Measurements from ENCODE around the gene EFCAB9. TPM values are rescaled to one million over a fixed set of nuclear protein-coding genes. Genes with fewer than 3 reads are reported as not detected.

The EFCAB9 gene
- total RNA-seq, 2 donors from 2014 or later: not detected

DNA sequence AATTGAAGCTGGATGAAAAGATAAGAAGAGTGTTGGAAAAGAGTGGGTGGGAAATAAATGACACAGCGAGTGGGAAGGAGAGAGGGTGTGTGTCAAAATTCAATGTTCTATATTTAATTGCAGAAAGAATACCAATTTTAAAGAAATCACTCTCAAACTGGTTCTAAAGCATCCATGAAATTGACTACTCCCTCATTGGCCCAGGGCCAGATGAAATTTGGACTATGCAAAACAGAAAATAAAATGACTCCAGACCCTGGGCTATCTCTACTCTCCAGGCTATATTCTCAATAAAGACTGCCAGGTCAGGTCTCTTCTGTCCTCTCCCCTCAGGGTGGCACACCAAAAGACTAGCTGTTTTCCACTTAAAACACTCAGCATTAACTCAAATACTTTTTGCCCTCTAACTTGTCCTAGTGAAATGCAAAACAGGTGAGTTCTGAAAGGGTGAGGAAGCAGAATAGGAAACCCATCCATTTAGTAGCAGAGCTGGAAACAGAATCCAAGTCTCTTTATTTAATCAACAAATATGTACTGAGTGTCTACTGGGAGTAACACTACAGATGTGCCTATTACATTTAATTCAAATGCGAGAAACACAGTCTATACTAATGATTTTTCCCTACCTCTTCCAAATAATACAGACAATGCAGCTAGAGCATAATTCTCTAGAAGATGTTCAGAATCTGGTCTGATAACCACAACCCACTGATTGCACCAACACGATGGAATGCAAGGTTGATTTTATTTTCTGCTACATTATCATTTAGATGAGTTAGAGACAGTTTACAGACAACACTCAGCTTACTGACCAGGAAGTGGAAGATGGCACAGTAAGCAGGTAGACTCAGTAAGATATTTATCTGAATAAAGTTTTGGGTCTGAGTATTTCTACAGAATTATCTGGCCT, 42.1 kb downstream of the EFCAB9 start:
- peak; percentile 87 for DNase-seq
- Histone ChIP-seq H3K9ac (ENCODE audit: low read depth in 2 of 2, low read length in 2 of 2) (peak overlapping the region in 1 of 2 donors; percentile 63), H3K36me3 (no peaks in the 10 kb centered on the region), H3K4me1 (no peaks in the 10 kb centered on the region), H3K27ac (peak overlapping the region; percentile 72), H3K27me3 (no peaks in the 10 kb centered on the region), H3K9me3 (no peaks in the 10 kb centered on the region), H3K4me3 (no peak overlapping the region)
- intact Hi-C loops (cut with DNase I): no loop called here
- TF ChIP-seq, protein P1, sequence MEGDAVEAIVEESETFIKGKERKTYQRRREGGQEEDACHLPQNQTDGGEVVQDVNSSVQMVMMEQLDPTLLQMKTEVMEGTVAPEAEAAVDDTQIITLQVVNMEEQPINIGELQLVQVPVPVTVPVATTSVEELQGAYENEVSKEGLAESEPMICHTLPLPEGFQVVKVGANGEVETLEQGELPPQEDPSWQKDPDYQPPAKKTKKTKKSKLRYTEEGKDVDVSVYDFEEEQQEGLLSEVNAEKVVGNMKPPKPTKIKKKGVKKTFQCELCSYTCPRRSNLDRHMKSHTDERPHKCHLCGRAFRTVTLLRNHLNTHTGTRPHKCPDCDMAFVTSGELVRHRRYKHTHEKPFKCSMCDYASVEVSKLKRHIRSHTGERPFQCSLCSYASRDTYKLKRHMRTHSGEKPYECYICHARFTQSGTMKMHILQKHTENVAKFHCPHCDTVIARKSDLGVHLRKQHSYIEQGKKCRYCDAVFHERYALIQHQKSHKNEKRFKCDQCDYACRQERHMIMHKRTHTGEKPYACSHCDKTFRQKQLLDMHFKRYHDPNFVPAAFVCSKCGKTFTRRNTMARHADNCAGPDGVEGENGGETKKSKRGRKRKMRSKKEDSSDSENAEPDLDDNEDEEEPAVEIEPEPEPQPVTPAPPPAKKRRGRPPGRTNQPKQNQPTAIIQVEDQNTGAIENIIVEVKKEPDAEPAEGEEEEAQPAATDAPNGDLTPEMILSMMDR (IDR thresholded peaks at IDR 0.05): no peak

DNA sequence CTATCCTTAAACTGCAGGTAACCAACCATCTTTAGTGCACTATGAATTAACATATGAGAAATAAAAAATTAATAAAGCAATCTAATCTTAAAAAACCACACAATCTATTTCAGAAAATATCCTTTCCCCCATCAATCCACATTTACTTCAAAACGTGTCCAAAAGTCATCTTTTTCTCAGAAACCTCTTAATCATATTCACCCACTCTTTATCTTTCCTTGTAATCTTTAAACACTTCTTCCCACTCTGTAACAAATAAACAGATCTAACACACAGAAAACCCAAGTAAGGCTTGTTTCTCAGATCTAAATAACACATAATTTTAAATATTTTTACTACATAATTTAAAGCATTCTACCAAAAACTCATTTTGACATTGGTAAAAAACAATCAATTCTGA, 44.4 kb downstream of the EFCAB9 start:
- no peaks in the 10 kb centered on the region for H3K36me3 ChIP-seq
- H3K27ac ChIP-seq: no peak overlapping the region
- no peaks in the 10 kb centered on the region for H3K27me3 ChIP-seq
- no peaks in the 10 kb centered on the region for H3K4me1 ChIP-seq
- intact Hi-C loops (cut with DNase I): no loop called here
- TF ChIP-seq, protein P1 (IDR thresholded peaks at IDR 0.05): no peak
- H3K9ac ChIP-seq (ENCODE audit: low read depth in 2 of 2, low read length in 2 of 2): no peak overlapping the region
- DNase-seq: no peak
- H3K9me3 ChIP-seq: no peaks in the 10 kb centered on the region
- H3K4me3 ChIP-seq: no peak overlapping the region

DNA sequence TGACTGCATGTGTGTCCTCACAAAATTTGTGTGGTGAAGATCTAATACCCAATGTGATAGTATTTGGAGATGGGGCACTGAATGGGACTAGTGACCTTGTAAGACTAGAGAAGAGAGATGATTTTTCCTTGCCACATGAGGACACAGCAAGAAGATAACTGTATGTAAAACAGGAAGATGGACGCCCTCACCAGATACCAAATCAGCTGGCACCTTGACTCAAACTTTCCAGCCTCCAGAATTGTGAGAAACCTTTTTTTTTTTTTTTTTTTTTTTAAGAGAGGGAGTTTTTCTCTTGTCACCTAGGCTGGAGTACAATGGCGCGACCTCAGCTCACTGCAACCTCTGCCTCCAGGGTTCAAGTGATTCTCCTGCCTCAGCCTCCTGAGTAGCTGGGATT, 49.3 kb downstream of the EFCAB9 start:
- H3K27ac ChIP-seq: no peak overlapping the region
- no peaks in the 10 kb centered on the region for H3K27me3 ChIP-seq
- H3K4me1 ChIP-seq: no peaks in the 10 kb centered on the region
- DNase-seq: no peak
- no peak overlapping the region for H3K9ac ChIP-seq (ENCODE audit: low read depth in 2 of 2, low read length in 2 of 2)
- intact Hi-C loops (cut with DNase I): no loop called here
- H3K36me3 ChIP-seq: no peaks in the 10 kb centered on the region
- TF ChIP-seq, protein P1 (IDR thresholded peaks at IDR 0.05): no peak
- H3K9me3 ChIP-seq: no peaks in the 10 kb centered on the region
- no peak overlapping the region for H3K4me3 ChIP-seq

DNA sequence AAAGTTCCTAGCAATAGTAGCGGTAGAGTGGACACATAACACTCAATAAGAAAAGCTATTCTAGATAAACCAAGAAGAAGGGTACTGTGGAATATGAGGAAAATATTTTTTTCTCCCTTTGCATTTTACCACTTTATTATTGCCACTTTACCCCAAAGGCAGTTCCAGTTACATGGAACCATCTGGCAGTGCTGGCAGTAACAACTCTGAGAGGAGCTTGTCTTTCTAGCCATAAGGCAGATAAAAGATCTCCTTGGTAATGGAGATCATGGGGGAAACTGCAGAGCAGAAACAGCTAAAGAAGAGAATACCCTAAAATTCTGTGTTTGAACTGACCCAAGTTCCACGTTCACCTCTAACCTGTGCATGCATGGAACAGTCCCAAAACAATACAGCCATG, 51.1 kb downstream of the EFCAB9 start:
- Histone ChIP-seq H3K4me3 (no peak overlapping the region), H3K36me3 (no peaks in the 10 kb centered on the region), H3K4me1 (no peaks in the 10 kb centered on the region), H3K27ac (no peak overlapping the region), H3K9ac (ENCODE audit: low read depth in 2 of 2, low read length in 2 of 2) (no peak overlapping the region), H3K27me3 (no peaks in the 10 kb centered on the region), H3K9me3 (no peaks in the 10 kb centered on the region)
- intact Hi-C loops (cut with DNase I): no loop called here
- DNase-seq: no peak
- TF ChIP-seq, protein P1 (IDR thresholded peaks at IDR 0.05): no peak

DNA sequence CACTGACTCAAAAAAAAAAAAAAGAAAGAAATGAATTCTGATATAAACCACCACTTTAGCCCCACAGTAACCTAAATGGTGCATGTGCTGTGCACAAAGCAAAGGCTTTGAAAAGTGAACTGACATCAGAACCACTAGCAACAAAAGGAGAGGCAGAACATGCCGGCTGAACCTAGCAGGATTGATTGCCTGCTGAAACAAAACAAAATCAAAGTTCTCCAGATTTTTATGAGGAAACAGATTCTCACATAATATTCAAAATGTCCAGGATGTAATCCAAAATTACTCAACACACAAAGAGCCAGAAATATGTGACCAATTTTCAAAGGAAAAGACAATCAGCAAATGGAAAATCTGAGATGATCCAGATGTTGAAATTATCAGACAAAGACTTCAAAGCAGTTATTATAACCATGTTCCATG, 51.7 kb downstream of the EFCAB9 start:
- Histone ChIP-seq H3K9ac (ENCODE audit: low read depth in 2 of 2, low read length in 2 of 2) (no peak overlapping the region), H3K27me3 (no peaks in the 10 kb centered on the region), H3K4me3 (no peak overlapping the region), H3K4me1 (no peaks in the 10 kb centered on the region), H3K9me3 (no peaks in the 10 kb centered on the region), H3K27ac (no peak overlapping the region), H3K36me3 (no peaks in the 10 kb centered on the region)
- intact Hi-C loops (cut with DNase I): no loop called here
- DNase-seq: no peak
- TF ChIP-seq, protein P1 (IDR thresholded peaks at IDR 0.05): no peak

Data from colonic mucosa (tissue), 4 donors.